Endometrium (tissue), 2 donors: ENCODE results near the gene MEGF6.

Source experiments
- FAIRE-seq: peaks from 2 replicates; lab custom pipeline; 2012; peaks lifted over from hg19 to GRCh38; lab: Jason Lieb, UNC
- donor health status: control.
- donor health status: control.

Gene MEGF6

DNA sequence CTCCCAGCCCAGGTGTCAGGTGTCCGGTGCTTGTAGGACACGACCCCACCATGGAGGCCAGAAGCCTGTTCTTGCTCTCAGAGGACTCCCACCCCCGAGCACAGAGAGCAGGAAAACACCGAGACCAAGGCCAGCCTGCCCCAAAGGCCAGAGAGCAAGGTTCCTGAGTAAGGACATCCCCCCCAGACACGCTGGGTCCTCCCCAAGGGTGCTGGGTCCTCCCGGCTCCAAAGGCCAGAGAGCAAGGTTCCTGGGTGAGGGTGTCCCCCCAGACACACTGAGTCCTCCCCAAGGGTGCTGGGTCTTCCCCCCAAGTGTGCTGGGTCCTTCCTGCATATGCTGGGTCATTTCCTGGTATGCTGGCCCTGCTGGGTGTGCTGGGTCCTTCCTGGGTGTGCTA is 40.0 kb downstream of the MEGF6 start:
- no peak for FAIRE-seq

DNA sequence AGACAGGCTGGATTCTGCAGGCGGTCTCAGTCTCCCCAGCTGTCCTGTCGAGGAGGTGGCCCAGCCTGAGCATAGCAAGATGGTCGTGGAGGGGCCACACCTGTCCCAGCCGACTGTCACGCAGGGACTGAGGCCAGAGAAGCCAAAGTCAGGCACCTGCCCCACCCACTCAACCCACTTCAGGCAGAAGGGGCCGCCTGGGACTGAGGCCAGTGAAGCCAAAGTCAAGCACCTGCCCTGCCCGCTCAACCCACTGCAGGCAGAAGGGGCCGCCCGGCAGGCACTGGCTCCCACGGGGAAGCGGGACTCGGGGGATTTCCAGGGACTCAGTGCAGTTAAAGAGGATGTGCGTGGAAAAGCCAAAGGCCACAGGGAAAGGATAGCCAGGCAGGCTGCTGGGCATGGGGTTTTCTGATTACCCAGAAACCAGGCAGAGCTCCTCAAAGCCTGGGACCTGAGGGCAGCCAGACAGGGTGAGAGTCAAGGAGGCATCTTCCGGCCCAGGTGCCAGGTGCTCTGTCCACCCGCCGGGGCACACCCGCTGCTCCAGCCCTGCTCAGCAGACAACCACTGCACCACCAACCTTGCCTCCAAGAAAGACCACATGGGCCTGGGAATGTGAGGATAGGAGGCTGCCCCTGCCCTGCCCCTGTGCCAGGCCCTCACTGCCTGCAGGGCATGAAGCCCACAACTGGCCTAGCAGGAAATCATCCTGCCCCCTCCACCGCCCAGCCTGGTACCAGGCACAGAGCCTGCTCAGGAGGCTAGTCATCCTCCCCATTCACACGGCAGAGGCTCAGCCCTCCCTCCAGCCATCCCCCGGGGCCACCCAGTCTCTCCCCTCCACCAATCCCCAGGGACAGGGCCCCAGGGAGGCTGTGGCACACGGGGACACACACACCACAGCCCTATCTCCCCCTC is 41.0 kb downstream of the MEGF6 start:
- no peak for FAIRE-seq

- FAIRE-seq: no peak
Observed at GRCh38 chr1:3569436-3569835, 41.9 kb downstream of the MEGF6 start.

- no peak for FAIRE-seq
Observed at GRCh38 chr1:3568815-3569435, 42.4 kb downstream of the MEGF6 start.

DNA sequence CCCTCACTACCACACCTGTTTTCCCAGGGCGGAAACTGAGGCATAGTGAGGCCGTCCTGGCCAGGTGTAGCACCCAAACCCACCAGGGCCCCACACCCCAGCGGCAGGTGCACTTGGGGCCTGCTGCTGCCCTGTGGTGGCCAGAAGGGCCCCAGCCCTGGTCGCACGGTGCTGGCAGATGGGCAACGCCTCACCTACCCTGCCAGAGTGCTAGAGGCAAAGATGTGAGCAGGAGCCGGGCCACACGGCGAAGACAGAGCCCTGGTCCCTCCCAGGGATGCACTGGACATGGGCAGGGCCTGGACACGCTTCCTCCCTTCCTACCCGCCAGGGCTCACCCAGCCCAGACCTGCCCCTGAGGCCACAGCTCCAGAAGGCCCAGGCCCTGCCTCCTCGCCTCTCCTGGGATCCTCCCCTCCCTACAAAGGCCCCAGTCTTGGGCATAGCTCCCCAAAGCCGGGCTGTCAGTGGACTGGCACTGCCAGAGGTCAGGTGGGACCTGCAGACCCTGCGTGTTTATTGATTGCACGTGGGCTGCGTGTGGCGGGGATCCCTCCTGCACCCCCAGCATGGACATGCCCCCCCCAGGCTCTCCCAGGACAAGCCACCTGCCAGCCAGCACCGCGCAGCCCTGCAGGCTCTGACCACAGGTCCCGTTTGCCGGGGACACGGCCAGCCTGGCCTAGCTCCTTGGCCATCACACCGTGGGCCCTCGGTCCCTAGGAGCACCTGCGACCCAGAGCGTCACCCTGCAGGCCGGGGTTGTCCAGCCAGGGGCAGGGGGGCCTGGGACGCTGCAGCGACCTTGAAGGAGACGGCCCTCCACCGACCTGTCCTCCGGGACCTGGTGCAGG is 44.1 kb downstream of the MEGF6 start:
- FAIRE-seq: no peak

DNA sequence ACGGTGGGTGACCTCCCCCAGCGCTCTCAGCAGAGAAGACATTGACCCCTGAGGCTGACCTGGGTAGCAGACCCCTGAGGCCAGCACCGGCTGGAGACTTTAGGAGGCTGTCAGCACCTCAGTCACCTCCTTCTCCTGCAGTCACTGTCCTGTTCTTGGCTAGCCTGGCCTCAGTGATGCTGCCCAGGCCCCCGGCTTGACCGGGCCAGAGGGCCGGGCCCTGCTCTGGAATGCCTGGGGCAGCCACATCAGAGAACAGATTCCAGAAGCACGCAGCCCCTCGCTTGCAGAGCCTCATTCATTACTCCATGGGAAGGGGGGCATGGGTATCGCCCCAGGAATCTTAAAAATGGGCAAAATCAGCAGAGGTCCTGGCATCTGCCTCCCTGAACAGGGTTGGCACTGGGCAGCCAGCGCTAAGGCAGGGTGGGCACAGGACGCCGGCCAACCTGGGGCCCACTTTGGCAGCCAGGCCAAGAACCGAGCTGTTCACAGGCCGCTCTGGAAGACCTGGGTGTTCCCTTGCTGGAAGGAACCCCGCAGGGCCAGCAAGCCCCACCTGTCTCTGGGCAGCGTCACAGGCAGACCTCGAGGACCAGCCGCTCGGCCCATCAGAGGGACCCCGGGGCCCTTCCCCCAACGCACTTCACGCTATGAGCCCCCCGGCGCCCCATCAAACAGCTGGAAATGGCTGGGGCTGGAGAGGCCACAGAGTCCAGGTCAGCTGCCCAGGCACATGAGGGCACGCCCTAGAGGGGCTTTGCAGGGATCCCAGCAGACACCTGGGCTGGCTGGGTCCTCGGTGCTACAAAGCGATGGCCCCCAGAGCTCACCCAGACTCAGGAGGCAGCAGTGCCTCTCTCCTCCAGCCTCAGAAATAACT is 45.1 kb downstream of the MEGF6 start:
- FAIRE-seq: no peak

- FAIRE-seq: no peak
Observed at GRCh38 chr1:3564921-3565831, 46.1 kb downstream of the MEGF6 start.

DNA sequence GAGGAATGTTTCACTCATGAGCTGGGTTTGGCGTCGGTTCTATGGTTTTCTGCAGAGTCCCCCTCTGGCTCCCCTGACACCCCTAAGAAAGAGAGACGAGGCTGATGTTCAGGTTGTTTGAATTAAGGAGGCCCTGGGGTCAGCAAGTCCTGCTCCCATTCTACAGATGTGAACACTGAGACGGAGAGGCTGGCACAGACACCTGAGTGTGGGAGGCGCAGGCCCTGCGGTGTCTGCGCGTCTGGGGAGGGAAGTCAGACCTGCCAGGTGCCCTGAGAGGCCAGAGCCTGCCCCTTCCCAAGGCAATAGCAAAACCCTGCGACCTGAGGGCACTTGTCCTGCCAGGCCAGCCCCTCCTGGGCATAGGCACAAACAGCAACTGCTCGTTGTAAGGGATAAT is 47.7 kb downstream of the MEGF6 start:
- no peak for FAIRE-seq

DNA sequence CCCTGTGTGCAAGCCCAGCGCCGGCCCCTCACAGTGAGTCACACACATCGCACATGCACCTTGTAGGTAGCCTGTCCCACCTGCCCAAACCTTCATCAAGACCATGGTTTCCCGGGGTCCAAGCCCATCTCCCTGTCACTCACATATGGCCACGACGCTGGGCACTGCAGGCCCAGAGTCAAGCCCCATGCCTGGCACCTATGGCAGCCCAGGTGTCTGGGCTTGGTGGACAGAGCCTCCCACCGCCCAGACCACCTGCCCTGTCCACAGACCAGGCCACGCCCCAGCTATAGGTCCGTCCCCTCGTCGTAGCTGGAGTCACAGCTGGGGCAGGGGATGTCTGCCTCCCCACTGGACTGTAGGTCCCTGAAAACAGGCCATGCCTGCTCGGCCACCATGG is 48.2 kb downstream of the MEGF6 start:
- no peak for FAIRE-seq

- FAIRE-seq: no peak
Observed at GRCh38 chr1:3562712-3563111, 48.6 kb downstream of the MEGF6 start.

DNA sequence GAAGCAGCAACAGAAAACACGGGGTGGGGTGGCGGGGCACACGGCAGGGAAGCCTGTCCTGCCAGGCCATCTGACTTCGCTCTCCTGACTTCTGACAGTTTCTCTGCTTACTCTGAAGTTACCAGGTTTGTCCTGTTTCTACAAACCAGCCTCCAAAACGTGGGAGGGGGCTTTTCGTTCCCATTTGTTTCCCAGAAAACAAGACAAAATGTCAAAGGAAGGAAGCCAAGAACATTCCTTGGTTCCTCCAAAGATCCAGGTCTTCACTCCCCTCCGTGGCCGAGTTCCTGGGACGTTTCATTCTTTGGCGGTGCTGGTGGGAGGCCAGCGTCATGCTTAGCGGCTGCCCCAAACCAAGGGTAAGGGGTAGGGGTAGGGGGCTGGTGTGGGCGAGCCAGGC is 49.6 kb downstream of the MEGF6 start:
- no peak for FAIRE-seq

DNA sequence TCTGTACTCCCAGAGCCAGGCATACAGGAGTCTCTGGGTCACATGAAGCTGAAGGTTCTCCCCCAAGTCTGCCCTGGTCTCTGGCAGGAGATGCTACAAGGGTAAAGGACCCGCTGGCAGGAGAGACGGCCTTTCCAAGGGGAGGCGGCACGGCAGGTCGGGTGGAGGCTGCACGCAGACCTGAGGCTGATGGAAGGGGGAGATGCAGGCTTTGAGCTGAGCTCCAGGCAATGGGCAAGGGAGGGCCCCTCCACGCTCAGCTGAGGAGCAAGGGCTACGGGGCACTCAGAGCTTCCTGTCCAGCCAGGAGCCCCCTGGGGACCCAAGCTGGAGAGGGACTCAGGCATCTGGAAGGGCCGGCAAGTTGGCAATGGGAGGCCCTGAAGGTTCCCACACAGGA is 50.3 kb downstream of the MEGF6 start:
- FAIRE-seq: no peak

GRCh38 chr1:3560251-3560871 is 50.9 kb downstream of the MEGF6 start:
- FAIRE-seq: no peak

- no peak for FAIRE-seq
Observed at GRCh38 chr1:3558036-3558726, 53.1 kb downstream of the MEGF6 start.

- FAIRE-seq: no peak
Observed at GRCh38 chr1:3557366-3557765, 53.9 kb downstream of the MEGF6 start.

GRCh38 chr1:3556336-3556735 is 55.0 kb downstream of the MEGF6 start:
- no peak for FAIRE-seq

DNA sequence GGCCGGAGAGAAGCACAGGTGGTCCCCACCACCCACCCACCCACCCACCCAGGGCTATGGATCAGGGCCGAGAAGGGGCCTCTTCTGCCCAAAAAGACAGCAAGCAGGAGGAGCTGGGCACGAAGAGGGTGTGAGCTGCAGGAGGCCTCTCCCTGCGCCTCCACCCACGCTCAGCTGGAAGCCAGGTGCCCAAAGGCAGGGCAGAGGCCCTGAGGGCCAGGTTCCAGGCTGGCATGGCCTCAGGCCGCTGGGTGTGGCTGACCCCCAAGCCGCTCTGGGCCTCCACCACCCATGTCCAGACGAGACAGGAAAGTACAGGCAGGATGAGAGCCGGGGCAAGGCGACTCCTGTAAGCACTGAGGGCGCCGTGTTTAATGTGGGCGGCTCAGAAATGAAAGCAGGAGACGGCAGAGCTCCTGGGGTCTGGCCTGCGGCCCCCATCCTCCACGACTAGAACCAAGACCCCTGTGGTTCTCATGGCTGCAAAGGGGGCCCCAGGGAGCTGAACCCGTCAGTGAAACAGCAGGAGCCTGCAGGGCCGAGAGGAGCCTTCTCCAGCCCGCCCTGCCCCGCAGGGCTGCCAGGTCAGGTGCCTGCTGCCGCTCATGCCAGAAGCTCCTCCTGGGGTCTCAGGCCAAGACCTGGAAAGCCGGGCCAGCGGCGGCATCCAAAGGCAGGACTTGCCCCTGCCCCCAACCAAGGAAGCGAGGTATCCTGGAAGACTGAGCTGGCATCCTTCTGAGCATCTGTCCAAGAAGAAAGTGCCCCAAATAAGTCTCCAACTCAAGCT is 56.0 kb downstream of the MEGF6 start:
- no peak for FAIRE-seq

- FAIRE-seq: no peak
Observed at GRCh38 chr1:3553940-3554223, 57.4 kb downstream of the MEGF6 start.
